ENCODE data around the gene IFT22.
"Not testable (repeated sequence)": the region's sequence is repeated elsewhere in the genome, so short reads cannot be mapped to it uniquely, and the experiment has no call there.

DNA sequence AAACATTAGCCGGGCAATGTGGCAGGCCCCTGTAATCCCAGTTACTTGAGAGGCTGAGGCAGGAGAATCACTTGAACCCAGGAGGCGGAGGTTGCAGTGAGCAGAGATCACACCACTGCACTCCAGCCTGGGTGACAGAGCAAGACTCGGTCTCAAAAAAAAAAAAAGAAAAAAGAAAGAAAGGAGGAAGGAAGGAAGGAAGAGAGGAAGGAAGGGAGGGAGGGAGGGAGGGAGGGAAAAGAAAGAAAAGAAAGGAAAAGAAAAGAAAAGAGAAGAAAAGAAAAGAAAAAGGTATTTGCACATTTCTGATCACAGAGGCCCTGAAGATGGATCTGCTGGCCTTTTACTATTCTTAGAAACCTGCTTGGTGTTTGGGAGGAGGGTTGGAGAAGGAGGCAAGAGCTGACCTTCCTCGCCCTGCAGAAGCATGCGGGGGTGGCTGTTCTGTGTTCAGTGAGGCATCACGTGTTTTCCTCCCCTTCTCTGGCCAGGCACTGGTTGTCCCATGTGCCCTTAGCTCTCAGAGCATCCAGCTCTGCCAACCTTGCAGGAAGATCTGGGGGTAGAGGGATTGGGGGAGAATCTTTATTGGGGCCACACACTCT is 57.4 kb downstream of the IFT22 start:
- not testable (repeated sequence) for TF ChIP-seq TP53 (CRISPR knock-in tag; IDR thresholded peaks at IDR 0.05); KDM1A (IDR thresholded peaks at IDR 0.05; ENCODE audit: low read depth); ESRRA (IDR thresholded peaks at IDR 0.05; ENCODE audit: borderline replicate concordance, low read length); RCOR1 (IDR thresholded peaks at IDR 0.05; ENCODE audit: low read depth, low read length); HOXB5 (CRISPR knock-in tag; IDR thresholded peaks at IDR 0.05); POLR2A (IDR thresholded peaks at IDR 0.05; ENCODE audit: low read length); CHD4 (IDR thresholded peaks at IDR 0.05; ENCODE audit: borderline replicate concordance); ZNF302 (CRISPR knock-in tag; IDR thresholded peaks at IDR 0.05); EP300 (IDR thresholded peaks at IDR 0.05)
- TF ChIP-seq, protein P1, sequence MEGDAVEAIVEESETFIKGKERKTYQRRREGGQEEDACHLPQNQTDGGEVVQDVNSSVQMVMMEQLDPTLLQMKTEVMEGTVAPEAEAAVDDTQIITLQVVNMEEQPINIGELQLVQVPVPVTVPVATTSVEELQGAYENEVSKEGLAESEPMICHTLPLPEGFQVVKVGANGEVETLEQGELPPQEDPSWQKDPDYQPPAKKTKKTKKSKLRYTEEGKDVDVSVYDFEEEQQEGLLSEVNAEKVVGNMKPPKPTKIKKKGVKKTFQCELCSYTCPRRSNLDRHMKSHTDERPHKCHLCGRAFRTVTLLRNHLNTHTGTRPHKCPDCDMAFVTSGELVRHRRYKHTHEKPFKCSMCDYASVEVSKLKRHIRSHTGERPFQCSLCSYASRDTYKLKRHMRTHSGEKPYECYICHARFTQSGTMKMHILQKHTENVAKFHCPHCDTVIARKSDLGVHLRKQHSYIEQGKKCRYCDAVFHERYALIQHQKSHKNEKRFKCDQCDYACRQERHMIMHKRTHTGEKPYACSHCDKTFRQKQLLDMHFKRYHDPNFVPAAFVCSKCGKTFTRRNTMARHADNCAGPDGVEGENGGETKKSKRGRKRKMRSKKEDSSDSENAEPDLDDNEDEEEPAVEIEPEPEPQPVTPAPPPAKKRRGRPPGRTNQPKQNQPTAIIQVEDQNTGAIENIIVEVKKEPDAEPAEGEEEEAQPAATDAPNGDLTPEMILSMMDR (IDR thresholded peaks at IDR 0.05) = not testable (repeated sequence)
- TF ChIP-seq, protein P2, sequence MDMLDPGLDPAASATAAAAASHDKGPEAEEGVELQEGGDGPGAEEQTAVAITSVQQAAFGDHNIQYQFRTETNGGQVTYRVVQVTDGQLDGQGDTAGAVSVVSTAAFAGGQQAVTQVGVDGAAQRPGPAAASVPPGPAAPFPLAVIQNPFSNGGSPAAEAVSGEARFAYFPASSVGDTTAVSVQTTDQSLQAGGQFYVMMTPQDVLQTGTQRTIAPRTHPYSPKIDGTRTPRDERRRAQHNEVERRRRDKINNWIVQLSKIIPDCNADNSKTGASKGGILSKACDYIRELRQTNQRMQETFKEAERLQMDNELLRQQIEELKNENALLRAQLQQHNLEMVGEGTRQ (IDR thresholded peaks at IDR 0.05) = not testable (repeated sequence)
- TF ChIP-seq, protein P3, sequence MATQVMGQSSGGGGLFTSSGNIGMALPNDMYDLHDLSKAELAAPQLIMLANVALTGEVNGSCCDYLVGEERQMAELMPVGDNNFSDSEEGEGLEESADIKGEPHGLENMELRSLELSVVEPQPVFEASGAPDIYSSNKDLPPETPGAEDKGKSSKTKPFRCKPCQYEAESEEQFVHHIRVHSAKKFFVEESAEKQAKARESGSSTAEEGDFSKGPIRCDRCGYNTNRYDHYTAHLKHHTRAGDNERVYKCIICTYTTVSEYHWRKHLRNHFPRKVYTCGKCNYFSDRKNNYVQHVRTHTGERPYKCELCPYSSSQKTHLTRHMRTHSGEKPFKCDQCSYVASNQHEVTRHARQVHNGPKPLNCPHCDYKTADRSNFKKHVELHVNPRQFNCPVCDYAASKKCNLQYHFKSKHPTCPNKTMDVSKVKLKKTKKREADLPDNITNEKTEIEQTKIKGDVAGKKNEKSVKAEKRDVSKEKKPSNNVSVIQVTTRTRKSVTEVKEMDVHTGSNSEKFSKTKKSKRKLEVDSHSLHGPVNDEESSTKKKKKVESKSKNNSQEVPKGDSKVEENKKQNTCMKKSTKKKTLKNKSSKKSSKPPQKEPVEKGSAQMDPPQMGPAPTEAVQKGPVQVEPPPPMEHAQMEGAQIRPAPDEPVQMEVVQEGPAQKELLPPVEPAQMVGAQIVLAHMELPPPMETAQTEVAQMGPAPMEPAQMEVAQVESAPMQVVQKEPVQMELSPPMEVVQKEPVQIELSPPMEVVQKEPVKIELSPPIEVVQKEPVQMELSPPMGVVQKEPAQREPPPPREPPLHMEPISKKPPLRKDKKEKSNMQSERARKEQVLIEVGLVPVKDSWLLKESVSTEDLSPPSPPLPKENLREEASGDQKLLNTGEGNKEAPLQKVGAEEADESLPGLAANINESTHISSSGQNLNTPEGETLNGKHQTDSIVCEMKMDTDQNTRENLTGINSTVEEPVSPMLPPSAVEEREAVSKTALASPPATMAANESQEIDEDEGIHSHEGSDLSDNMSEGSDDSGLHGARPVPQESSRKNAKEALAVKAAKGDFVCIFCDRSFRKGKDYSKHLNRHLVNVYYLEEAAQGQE (IDR thresholded peaks at IDR 0.05) = not testable (repeated sequence)

Data from A549 (cell line).